Measurements from ENCODE around the gene DLX1. TPM values are rescaled to one million over a fixed set of nuclear protein-coding genes. Genes with fewer than 3 reads are reported as not detected.

DLX1 gene
- total and polyA plus RNA-seq, 9 of the 15 experiments (the other 6 are each of a cell fraction or from before 2014, with no cell fraction given): 1.9 to 26.2 (median 9.6) TPM

- TF ChIP-seq HMGN3 (IDR thresholded peaks at IDR 0.05; ENCODE audit: borderline replicate concordance, extremely low read depth, insufficient read length, low read depth, low read length) (peak; percentile 97), MITF (IDR thresholded peaks at IDR 0.05) (0 out of 2 replicates have a peak, but pooled peaks have one; percentile 8), TFAP4 (CRISPR knock-in tag; IDR thresholded peaks at IDR 0.05; ENCODE audit: borderline replicate concordance) (peak; percentile 77), CHAMP1 (IDR thresholded peaks at IDR 0.05) (no peak), ZNF282 (CRISPR knock-in tag; IDR thresholded peaks at IDR 0.05) (0 out of 2 replicates have a peak, but pooled peaks have one; percentile 77), E4F1 (CRISPR knock-in tag; IDR thresholded peaks at IDR 0.05; ENCODE audit: borderline replicate concordance) (no peak; the same call in 1 of the 2 replicates), ZNF655 (CRISPR knock-in tag; IDR thresholded peaks at IDR 0.05) (no peak), EP300 (IDR thresholded peaks at IDR 0.05; ENCODE audit: low read length) (peak; percentile 9; the same call in 1 of the 2 replicates), ATF4 (CRISPR knock-in tag; IDR thresholded peaks at IDR 0.05) (no peak), ZSCAN29 (IDR thresholded peaks at IDR 0.05) (no peak), CTBP1 (IDR thresholded peaks at IDR 0.05; ENCODE audit: borderline replicate concordance) (peak; percentile 98), CBFA2T3 (IDR thresholded peaks at IDR 0.05) (peak; percentile 2; the same call in 1 of the 2 replicates), ZNF24 (IDR thresholded peaks at IDR 0.05) (0 out of 2 replicates have a peak, but pooled peaks have one; percentile 38), CXXC5 (CRISPR knock-in tag; IDR thresholded peaks at IDR 0.05) (peak; percentile 97), MAZ (CRISPR knock-in tag; conservative IDR thresholded peaks at IDR 0.05 in 1 of 2, IDR thresholded peaks at IDR 0.05 in 1 of 2) (peak; percentile 90 to 96), SIN3A (IDR thresholded peaks at IDR 0.05; ENCODE audit: borderline replicate concordance in 2 of 2, control insufficient read depth in 1 of 2, low read depth in 2 of 2, low read length in 2 of 2) (peak in 1 of 2 experiments; percentile 76; a peak in 1 of 4 replicates), EP400 (IDR thresholded peaks at IDR 0.05) (peak; percentile 78)
Measured at GRCh38 chr2:172098650-172099471, 13.6 kb downstream of the DLX1 start (continued).

All from K562 (cell line).